ENCODE measurements around the gene STK17B. TPM values are rescaled to one million over a fixed set of nuclear protein-coding genes. Genes with fewer than 3 reads are reported as not detected.
A peak's percentile ranks its signal among the peaks of the same experiment; 100 is the strongest.

Gene STK17B
- total RNA-seq, 3 donors from 2014 or later: 30.3 to 55.7 (median 55.1) TPM

DNA sequence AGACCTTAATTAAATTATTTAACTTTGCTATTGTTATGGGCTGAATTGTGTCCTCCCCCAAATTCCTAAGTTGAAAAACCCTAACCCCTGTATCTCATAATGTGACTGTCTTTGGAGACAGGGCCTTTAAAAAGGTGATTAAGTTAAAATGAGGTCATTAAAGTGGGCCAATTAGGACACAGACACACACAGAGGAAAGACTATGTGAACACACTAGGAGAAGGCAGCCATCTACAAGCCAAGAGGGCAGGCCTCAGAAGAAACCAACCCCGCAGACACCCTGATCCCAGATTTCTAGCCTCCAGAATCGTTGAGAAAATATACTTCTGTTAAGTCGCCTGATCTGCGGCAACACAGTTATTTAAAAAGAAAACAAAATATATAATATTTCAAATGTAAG lies 6.4 kb downstream of the STK17B start:
- no peaks in the 10 kb centered on the region for H3K9me3 ChIP-seq
- intact Hi-C loops (cut with DNase I, micrococcal nuclease): no loop called here
- TF ChIP-seq, protein P1, sequence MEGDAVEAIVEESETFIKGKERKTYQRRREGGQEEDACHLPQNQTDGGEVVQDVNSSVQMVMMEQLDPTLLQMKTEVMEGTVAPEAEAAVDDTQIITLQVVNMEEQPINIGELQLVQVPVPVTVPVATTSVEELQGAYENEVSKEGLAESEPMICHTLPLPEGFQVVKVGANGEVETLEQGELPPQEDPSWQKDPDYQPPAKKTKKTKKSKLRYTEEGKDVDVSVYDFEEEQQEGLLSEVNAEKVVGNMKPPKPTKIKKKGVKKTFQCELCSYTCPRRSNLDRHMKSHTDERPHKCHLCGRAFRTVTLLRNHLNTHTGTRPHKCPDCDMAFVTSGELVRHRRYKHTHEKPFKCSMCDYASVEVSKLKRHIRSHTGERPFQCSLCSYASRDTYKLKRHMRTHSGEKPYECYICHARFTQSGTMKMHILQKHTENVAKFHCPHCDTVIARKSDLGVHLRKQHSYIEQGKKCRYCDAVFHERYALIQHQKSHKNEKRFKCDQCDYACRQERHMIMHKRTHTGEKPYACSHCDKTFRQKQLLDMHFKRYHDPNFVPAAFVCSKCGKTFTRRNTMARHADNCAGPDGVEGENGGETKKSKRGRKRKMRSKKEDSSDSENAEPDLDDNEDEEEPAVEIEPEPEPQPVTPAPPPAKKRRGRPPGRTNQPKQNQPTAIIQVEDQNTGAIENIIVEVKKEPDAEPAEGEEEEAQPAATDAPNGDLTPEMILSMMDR (IDR thresholded peaks at IDR 0.05): no peak
- H3K36me3 ChIP-seq (ENCODE audit: low read depth): no peaks in the 10 kb centered on the region
- no peaks in the 10 kb centered on the region for H3K4me1 ChIP-seq (ENCODE audit: low read depth)
- no peak overlapping the region for H3K4me3 ChIP-seq
- no peak for ATAC-seq
- no peak for DNase-seq

DNA sequence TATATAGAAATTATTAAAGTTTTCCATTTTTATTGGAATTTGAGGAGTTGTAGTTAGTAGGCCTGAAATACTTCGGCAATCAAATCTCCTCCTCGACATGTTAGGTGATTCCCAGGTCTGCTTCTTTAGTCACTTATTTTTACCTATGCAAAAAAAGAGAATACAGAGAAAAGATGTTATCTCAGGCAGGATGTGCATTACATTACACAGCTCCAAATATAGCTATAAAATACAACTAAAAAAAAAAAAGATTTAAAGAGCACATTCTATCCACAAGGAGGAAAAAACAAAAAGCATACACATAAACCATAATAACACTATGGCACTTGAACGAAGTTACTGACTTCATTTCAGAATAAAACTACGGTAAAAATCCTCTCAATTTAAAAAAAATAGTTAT lies 8.1 kb downstream of the STK17B start:
- DNase-seq (no peak), ATAC-seq (no peak)
- no peaks in the 10 kb centered on the region for H3K4me1 ChIP-seq (ENCODE audit: low read depth)
- no peaks in the 10 kb centered on the region for H3K9me3 ChIP-seq
- TF ChIP-seq, protein P1 (IDR thresholded peaks at IDR 0.05): no peak
- H3K4me3 ChIP-seq: no peak overlapping the region
- H3K36me3 ChIP-seq (ENCODE audit: low read depth): no peaks in the 10 kb centered on the region
- intact Hi-C loops (cut with DNase I, micrococcal nuclease): no loop called here

DNA sequence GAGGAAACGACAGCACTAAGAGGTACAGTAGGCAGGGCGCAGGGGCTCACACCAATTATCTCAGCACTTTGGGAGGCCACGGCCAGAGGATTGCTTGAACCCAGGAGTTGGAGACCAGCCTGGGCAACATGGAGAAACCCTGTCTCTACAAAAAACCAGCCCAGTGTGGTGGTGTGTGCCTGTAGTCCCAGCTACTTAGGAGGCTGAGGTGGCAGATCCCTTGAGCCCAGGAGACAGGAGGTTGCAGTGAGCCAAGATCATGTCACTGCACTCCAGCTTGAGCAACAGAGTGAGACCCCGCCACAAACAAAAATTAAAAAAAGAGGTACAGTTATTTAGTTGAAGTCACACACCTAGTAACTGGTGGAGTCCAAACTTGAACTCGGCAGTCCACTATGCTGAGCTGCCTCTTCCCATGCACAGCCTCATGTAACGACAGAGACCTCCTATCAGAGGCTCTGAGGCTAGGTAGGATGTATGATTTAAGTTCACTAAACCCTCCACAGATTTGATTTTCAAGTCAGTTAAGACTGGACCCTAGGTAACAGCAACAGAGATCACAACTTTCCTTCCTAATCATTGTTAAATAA lies 8.7 kb downstream of the STK17B start:
- no peaks in the 10 kb centered on the region for H3K36me3 ChIP-seq (ENCODE audit: low read depth)
- H3K4me3 ChIP-seq: no peak overlapping the region
- no peak for ATAC-seq
- H3K9me3 ChIP-seq: no peaks in the 10 kb centered on the region
- DNase-seq: no peak
- TF ChIP-seq, protein P1 (IDR thresholded peaks at IDR 0.05): no peak
- H3K4me1 ChIP-seq (ENCODE audit: low read depth): no peaks in the 10 kb centered on the region
- intact Hi-C loops (cut with DNase I, micrococcal nuclease): no loop called here

DNA sequence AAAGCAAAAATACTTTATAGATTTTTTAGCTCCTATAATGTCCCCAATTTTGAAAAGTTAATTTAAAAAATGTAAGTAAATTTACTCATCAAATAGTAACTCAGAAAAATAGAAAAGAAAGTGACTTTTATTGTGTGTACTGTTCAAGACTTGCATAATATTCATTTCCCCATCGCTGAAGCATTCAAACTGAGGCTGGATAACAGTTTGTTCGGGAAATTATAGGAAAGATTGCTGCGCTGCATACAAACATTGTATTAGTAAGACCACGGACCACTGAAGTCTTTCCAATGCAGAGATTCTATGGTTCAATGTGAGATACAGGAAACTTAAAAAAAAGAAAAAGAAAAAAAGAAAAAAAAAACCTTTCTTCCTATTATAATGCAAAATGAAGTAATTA lies 10.4 kb downstream of the STK17B start:
- ATAC-seq: no peak
- H3K4me3 ChIP-seq: no peak overlapping the region
- no peaks in the 10 kb centered on the region for H3K4me1 ChIP-seq (ENCODE audit: low read depth)
- TF ChIP-seq, protein P1 (IDR thresholded peaks at IDR 0.05): no peak
- intact Hi-C loops (cut with DNase I, micrococcal nuclease): no loop called here
- no peak for DNase-seq
- H3K36me3 ChIP-seq (ENCODE audit: low read depth): no peaks in the 10 kb centered on the region
- no peaks in the 10 kb centered on the region for H3K9me3 ChIP-seq

DNA sequence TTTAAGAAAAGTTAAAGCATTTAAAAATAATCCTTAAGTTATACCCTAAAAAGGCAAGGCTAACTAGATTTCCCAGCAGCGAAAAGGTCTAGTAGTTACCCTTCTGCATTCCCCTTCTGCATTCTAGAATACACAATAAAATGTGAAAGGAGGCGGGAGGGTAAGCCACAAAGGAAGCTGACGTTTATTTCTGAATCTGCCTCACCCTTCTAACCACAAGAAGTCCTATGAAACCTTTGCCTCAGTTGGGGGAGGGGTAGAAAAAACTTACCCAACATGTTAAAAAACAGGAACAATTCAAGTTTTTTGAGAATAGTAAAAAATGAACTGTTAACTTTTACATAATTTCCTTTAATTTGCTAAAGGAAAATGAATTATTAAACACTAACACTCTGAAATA lies 11.3 kb downstream of the STK17B start:
- intact Hi-C loops (cut with DNase I, micrococcal nuclease): no loop called here
- Histone ChIP-seq H3K4me1 (ENCODE audit: low read depth) (no peaks in the 10 kb centered on the region), H3K4me3 (no peak overlapping the region), H3K36me3 (ENCODE audit: low read depth) (no peaks in the 10 kb centered on the region), H3K9me3 (no peaks in the 10 kb centered on the region)
- TF ChIP-seq, protein P1 (IDR thresholded peaks at IDR 0.05): no peak
- peak; percentile 94 for ATAC-seq
- peak in 1 of 3 donors; percentile 79 for DNase-seq
